HG02981 (cell line): ENCODE measurements around the gene POLR2E.

Source experiments
- ATAC-seq: cut with Tn5 transposase; IDR thresholded peaks from one replicate; pipeline ENCODE4 v1.9.1; 2021; ENCODE audit warnings: mild to moderate bottlenecking, moderate library complexity; ENCODE audit not compliant: unreplicated experiment

POLR2E gene

DNA sequence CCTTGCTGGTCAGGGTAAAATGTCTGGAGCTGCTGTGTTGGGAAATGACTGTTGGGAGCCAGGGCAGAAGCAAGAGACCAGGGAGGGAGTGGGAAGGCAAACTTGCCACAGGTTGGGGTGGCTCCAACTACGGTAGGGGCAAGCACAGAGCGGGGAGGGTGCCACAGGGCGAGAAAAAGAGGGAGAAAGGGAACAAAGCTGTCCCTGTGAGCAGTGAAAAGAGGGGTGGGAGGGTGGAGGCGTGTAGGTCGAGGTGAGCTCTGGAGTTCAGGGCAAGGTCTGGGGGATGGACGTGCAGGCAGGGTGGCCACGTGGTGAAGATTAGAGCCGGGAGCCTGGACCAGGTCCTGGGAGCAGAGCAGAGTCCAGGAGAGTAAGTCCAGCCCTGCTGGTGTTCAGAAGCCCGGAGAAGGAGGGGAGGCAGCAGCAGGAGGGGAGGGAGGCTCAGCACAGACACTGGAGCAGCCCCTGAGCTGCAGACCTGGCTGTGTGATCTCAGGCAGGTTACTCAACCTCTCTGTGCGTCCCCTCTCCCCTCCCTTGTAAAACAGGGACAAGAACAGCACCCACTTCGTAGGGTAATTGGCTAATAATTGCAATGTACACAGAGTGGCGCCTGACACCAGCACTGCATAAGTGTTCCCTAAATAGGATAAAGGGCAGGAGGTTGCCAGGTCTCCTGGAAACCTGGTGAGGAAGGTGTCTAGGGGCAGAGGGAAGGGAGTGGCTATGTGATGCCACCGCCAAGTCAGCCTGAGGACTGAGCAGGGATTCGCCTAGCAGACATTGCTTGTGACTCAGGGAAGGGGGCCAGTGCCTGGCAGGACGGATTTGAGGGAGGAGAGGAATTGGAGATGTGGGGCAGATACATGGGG lies 3.2 kb upstream of the POLR2E start:
- ATAC-seq: no peak

DNA sequence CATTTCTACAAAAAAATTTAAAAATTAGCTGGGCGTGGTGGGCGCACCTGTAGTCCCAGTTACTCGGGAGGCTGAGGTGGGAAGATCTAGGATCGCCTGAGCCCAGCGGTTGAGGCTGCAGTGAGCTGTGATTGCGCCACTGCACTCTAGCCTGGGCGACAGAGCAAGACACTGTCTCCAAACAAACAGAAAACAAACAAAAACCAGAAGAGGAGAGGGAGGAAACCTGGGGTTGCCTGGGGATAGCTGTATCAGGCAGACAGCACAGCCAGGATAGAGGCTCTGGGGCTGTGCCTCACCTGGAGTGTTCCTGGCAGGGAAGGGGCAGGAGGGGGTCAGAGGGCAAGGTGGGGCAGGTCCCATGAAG lies 2.6 kb upstream of the POLR2E start:
- no peak for ATAC-seq

DNA sequence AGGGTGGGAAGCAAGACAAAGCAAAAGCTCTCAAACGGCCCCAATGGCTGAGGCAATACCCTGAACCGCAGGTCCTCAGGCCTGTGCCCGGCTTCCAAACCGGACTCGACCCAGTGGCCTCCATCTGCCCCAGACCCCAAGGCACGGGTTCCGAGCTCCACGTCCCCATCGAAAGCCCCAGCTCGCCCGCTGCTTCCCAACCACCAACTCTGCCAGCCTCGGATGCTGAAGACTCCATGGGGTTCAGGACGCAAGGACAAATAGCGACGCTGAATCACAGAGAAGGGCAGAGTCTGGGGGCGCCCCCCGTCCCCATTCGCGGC lies 559 bp downstream of the POLR2E start:
- ATAC-seq: no peak

DNA sequence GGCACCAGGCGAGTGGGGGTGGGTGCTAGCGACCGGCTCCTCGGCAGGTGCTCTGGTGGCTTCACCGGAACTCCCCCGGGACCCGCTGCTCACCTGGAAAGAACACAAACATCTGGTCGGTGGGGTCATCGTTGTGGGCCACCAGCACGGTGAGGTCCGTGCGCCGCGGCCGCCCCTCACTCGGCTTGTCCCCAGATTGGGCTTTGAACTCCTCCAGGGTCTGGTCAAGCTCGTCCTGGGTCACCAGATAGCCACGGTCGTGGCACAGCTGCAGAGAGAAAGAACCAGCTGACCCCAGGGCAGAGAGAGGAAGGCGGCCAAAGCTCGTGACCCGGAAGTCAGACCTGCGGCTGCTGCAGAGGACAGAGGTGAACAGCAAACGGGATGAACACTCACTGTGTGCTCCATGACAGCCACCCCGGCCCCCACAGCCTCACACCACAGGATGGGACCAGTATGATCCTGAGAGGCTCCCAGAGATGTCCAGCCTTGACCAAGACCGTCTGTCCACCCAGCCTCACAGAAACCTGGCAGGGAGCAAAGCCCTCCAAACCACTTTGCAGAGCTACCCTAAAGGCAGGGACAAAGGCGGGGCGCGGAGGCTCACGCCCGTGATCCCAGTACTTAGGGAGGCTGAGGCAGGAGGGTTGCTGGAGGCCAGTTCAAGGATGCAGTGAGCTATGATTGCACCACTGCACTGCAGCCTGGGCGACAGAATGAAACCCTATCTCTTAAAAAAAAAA lies 1.2 kb downstream of the POLR2E start:
- ATAC-seq: no peak

DNA sequence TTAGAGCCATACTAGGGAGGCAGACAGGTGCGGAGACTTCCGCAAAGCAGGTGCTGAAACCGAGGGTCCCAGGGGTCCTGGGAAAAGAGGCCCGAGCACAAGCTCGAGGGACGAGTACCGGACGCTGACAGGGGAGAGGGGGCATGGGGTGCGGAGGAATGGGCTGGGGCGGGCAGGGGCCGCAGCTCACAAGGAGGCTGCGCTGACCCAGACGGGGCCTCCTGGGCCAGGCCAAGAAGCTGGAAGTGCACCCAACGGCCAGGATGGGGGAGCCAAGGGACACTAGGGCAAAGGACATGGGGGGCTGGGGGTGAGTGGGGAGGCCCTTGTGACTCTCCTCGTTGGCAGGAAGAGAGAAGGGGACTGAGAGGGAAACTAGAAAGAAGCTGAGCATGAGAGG lies 1.8 kb downstream of the POLR2E start:
- no peak for ATAC-seq

DNA sequence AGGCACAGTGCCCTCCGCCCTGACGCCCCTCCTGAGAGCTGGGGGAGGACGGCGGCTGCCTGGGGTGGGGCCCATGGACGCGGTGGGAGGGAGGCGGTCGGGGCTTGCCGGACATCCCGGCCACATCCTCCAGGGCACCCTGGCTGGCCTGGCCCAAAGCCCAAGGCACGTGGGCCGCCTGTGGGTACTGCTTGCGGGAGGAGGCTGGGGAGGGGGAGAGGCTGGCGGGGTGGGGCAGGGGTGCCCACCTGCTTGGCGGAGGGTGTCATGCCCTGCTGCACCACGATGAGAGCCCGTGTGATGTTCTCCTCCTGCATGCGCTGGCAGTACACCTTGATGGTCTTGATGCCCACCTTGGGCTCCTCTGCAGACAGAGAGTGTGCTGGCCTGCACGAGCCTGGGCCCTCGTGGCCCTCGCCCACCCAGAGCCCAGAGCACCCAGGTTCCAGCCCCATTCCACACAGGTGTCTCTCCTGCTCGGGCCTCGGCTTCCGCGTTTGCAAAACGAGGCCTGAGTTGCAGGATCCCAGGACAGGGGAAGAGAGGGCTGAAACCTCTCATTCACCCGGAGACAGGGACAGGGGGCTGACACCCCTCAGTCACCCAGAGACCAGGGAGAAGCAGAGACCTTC lies 3.5 kb downstream of the POLR2E start:
- ATAC-seq: no peak

DNA sequence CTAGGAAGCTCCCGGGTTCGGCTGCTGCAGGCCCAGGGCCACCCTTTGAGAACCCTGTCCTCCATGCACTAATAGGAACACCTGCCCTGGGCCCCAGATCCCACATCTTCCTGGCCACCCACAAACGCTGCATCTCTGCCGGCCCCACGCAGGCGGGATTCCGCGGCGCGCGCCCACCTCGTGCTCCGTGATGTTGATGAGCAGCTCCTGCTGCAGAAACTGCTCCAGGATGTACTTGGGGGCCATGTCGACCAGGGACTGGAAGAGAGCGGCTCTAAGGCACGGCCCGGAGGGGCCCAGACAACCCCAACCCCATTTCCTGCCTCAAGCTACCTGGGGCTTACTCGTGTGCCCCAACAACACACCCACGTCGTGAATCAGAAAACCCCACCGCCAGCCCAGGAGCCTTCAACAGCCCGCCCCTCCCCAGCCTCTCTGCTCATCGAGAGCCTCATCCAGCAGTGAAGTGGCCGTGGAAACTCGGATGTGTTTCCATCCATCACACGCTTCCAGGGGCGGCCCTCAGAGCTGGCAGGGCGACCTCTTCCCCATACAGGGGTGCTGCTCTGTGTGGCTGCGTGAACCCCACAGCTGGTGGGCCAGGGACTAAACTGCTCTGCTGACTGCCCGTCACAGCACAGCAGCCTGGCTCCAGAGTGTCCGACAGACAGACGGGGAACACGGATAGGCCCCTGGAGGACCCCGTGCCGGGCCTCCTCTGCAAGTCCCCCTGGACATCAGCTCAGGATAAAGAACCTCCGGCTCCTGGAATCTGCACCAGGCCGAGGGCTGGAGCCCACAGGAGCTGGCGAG lies 4.2 kb downstream of the POLR2E start:
- ATAC-seq: no peak

DNA sequence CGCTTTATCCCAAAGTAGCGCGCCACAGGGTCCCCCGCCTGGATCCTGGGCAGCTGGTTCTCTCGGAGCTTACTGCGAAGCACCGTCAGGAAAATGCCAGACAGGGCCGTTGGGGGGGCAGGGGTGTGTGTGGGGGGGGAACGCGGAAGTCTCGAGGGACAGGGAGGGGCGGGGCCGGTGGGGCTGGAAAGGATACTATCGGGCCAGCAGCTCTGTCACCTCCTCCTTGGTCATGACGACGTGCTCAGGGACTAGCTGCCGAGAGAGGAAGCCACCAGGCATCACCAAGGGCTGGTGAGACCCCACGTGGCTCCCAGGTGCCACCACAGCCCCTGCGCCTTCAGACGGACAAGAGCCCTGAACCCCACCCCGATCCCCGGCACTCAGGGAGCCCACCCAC lies 5.3 kb downstream of the POLR2E start:
- ATAC-seq: no peak

DNA sequence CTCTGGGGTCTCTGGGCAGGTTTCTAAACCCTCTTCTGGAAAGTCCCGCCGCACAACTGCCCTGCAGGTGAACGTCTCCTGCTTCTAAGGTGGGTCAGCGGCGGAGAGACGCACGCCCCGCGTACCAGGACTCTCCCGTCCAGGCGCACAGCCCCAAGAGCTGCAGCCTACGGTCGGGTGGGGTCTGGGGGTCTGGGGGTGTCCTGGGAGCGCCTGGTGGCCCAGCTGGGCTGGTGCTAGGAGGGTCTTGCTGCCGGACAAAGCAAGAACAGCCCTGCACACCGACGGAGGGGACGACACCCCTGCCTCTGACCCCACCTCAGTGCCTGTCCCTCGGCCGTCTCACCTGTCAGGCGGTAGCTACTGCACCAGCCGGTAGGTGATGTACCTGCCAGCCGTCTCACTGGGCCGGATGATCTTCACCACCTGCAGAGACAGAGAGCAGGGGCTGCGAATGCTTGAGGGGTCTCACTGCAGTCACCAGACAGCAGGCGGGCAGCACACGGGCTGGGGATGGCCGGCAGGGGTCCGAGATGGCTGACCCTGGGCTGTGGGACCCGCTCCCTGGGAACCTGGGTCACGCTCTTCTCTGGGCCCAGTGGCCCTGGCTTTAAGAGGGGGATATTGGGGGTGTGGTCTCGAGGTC lies 5.9 kb downstream of the POLR2E start:
- ATAC-seq: no peak

DNA sequence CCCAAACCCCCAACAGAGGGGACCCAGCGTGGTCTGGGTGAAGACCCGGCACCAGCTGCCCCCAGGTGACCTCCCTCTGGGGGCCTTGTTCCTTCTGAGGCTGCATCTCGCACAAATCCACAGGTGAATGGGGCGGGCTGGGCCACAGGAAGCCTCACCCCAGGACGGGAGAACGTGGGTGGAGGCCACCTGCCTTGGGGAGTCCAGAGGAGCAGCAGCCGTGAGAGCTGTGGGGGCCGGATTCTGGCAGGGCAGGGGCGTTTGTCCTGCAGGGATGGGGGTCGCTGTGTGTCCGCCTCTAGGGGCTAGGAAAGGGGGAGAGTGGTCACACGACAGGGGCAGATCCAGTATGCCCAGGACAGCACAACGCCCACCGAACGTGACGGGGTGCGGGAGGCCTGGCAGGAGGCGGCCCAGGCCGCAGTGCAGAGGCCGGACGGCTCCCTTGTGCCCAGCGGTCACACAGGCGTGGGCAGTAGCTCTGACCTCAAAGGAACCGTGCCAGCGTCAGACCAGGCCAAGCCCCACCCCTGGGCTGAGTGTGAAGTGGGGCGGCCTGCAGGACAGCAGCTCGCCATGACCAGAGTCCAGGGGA lies 6.7 kb downstream of the POLR2E start:
- ATAC-seq: no peak

DNA sequence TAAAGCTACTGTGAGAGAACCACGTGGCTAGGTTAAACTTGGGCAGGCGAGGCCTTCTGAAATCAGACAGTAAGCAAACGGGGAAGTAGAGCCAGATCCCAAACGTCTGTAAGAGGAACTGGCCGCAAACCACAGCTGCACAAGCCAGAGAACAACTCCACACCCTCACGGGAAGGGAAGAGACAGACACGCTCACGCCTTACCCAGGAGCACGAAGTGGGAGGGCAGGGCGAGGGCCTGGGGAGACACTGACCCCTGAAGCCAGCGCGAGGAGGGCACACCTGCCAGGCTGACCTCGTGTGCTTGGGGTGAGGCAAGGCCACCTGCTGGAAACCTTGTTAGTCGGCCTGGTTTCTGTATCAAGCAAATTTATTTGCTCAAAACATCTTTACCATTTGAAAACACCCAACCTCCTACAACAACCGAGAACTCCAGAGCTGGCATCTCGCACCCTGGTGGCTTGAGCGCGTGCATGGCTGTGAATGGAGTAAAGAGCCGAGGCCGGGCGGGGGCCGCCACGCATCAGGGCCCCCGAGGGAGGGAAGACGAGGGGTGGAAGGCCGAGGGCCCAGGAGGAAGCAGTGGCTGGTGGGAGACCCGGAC lies 7.3 kb downstream of the POLR2E start:
- no peak for ATAC-seq

DNA sequence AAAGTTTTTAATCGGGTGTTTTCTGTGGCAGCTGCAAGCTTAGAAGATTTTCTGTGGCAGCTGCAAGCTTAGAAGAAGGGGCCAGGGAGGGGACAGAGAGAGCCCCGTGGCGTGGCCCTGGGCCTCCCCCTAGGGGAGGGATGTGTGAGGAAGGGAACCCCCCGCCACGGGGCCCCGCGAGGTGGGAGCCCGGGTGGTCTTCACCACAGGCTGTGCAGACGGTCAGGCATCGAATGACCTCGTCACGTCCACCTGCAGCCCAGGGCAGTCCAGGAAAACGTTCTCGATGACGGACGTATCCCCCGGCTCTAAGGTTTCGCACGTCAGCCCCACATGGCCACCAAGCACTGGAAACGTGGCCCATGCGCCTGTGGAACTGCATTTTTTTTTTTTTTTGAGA lies 8.6 kb downstream of the POLR2E start:
- ATAC-seq: no peak

DNA sequence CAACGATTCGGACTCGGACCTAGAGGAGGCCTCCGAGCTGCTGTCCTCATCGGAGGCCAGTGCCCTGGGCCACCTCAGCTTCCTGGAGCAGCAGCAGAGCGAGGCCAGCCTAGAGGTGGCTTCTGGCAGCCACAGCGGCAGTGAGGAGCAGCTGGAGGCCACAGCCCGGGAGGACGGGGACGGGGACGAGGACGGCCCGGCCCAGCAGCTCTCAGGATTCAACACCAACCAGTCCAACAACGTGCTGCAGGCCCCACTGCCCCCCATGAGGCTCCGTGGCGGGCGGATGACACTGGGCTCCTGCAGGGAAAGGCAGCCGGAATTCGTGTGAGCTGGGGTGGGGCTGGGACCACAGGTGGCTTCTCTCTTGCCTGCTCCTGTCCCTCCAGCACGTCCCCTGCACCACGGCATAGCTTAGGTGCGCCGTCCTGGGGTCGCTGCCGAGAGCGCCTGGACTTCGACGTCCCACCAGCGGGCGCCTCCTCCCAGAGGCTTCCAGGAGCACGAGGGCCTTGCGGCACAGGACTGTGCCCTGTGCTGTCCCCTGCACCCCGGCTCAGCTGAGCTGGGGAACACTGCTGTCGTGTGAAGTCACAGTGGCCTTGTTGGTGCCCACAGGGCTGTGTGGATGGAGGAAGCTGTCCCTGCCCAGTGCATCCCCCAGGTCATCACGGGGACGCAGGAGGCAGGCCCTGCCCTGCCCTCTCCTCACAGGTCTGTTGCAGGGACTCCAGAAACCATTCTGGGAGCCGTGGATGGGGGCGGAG lies 9.3 kb downstream of the POLR2E start:
- ATAC-seq: no peak

DNA sequence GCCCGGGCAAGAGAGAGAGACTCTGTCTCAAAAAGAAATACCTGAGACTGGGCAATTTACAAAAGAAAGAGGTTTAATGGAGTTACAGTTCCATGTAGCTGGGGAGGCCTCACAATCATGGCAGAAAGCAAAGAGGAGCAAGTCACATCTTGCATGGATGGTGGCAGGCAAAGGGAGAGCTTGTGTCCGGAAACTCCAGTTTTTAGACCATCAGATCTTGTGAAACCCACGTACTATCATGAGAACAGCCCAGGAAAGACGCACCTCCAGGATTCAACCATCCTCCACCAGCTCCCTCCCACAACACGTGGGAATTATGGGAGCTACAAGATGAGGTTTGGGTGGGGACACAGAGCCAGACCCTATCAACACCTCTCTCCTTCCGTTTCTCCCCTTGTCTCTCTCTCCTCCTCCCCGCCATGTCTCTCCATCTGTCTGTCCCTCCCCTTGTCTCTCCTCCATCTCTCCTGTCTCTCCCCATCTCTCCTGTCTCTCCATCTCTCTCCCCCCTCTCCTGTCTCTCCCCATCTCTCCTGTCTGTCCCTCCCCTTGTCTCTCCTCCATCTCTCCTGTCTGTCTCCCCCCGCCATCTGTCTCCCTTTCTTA lies 10.0 kb downstream of the POLR2E start:
- ATAC-seq: no peak

DNA sequence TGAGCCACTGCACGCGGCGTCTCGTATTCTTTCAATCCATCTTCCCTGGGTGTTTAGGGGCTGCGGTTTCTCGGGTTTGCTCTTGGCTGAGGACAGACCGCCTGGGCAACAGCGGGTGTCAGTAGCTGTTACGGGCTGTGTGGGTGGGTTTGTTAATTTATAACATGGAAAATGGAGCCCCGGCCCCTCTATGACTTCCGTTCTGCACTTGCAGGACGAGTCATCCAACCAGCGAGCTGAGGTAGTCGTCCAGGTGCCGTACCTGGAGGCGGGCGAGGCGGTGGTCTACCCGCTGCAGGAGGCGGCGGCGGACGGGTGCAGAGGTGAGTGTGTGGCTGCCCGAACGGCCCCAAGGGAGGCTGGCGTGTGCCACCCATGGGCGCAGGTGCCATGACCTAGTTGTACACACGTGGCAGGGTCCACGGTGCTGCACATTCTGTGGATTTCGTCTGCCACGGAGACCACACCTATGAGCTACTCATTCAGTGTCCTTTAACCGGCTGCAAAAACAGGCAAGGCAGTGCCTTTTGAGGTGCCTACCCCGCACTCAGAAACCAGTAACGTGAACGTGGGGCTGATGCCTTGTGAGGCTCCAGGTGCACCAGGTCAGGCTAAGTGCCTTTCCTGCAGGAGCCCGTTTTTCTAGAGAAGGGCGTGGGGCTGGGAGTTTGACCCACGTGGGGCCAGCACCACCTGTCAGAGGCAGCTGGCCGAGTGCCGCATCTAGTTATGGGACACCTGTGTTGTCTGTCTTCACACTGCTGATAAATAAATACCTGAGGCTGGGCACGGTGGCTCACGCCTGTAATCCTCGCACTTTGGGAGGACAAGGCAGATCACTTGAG lies 10.9 kb downstream of the POLR2E start:
- no peak for ATAC-seq

DNA sequence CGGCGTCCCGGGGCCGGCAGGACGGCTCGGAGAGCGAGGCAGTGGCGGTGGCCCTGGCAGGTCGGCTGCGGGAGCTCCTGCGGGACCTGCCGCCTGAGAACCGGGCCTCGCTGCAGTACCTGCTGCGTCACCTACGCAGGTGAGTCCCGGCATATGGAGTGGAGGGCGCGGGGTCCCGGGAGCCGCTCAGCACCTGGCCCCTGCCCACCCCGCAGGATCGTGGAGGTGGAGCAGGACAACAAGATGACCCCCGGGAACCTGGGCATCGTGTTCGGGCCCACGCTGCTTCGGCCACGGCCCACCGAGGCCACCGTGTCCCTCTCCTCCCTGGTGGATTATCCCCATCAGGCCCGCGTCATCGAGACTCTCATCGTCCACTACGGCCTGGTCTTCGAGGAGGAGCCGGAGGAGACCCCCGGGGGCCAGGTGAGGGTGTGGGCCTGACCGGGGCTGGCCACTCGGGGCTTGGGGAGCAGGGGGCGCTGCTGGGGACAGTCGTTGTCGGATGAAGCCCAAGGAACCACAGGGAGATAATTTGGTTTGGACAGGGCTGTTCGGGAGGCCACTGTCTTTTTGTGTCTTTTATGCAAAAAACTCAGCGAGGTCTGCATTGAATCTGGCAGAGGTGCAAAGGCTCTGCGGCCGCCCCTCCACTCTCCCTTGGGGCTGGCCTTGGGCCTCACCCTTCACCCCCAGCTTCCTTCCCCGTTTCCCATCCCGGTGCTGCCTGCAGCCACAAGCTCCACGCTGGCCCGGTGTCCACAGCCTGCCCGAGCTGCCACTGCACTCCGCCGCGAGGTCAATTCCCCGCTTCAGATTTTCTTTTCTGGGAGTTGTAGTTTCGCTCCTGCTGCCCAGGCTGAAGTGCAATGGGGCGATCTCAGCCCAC lies 12.0 kb downstream of the POLR2E start:
- ATAC-seq: no peak
